ENCODE data around the gene FUT9.

GRCh38 chr6:96060249-96060648, 44.5 kb downstream of the FUT9 start:
- TF ChIP-seq CTCF (conservative IDR thresholded peaks at IDR 0.05; ENCODE audit: low read depth in 2 of 2): no peak
- TF ChIP-seq EZH2phosphoT487 (IDR thresholded peaks at IDR 0.05; ENCODE audit: unreplicated experiment): no peak
- no peak for TF ChIP-seq REST (IDR thresholded peaks at IDR 0.05; ENCODE audit: unreplicated experiment)
- no peak for TF ChIP-seq EZH2 (IDR thresholded peaks at IDR 0.05; ENCODE audit: low read depth, unreplicated experiment)
- TF ChIP-seq POLR2AphosphoS5 (IDR thresholded peaks at IDR 0.05; ENCODE audit: low read depth): no peak
- no peak for TF ChIP-seq JUNB (IDR thresholded peaks at IDR 0.05; ENCODE audit: unreplicated experiment)
- TF ChIP-seq STAT1 (IDR thresholded peaks at IDR 0.05; ENCODE audit: unreplicated experiment): no peak
- no peak for TF ChIP-seq NANOG (IDR thresholded peaks at IDR 0.05; ENCODE audit: borderline replicate concordance)
- TF ChIP-seq ZNF114 (CRISPR knock-in tag; IDR thresholded peaks at IDR 0.05): no peak
- no peak for TF ChIP-seq CREB1 (CRISPR knock-in tag; IDR thresholded peaks at IDR 0.05; ENCODE audit: low read depth)
- no peak for TF ChIP-seq ETS1 (IDR thresholded peaks at IDR 0.05)
- no peak for TF ChIP-seq ZNF331 (CRISPR knock-in tag; IDR thresholded peaks at IDR 0.05; ENCODE audit: low read depth)
- TF ChIP-seq ZNF462 (CRISPR knock-in tag; IDR thresholded peaks at IDR 0.05): no peak

Measured in GM23338 (cell line).